GM12875 (cell line): ENCODE data around the gene MAMDC2.

Experiments used
- H3K4me3 ChIP-seq: one replicate; pipeline ENCODE4 v1.5.1; 2011; ENCODE audit warnings: low read depth, low read length, control low read depth
- CTCF ChIP-seq: IDR thresholded peaks from 2 replicates; pipeline ENCODE4 v1.5.1; 2011; ENCODE audit warnings: low read depth, mild to moderate bottlenecking, control low read depth, inconsistent platforms, low read length, moderate library complexity, borderline replicate concordance; ENCODE audit not compliant: insufficient read depth

The MAMDC2 gene

GRCh38 chr9:70130266-70130665 is 86.6 kb downstream of the MAMDC2 start:
- TF ChIP-seq CTCF: no peak
- H3K4me3 ChIP-seq: no peak overlapping the region

- no peak for TF ChIP-seq CTCF
- H3K4me3 ChIP-seq: no peak overlapping the region
These were observed 87.6 kb downstream of the MAMDC2 start for GRCh38 chr9:70131296-70131695.

GRCh38 chr9:70133253-70134208 is 89.9 kb downstream of the MAMDC2 start:
- TF ChIP-seq CTCF: no peak
- H3K4me3 ChIP-seq: no peak overlapping the region

- no peak for TF ChIP-seq CTCF
These were observed 90.7 kb downstream of the MAMDC2 start for GRCh38 chr9:70134360-70134759.

GRCh38 chr9:70135176-70135575 is 91.5 kb downstream of the MAMDC2 start:
- H3K4me3 ChIP-seq: no peak overlapping the region
- TF ChIP-seq CTCF: no peak

More at GRCh38 chr9:70134360-70134759, 90.7 kb downstream of the MAMDC2 start:
- H3K4me3 ChIP-seq: no peak overlapping the region

- no peak for TF ChIP-seq CTCF
- H3K4me3 ChIP-seq: no peak overlapping the region
These were observed 93.0 kb downstream of the MAMDC2 start for GRCh38 chr9:70136632-70137031.

GRCh38 chr9:70137577-70137976 is 93.9 kb downstream of the MAMDC2 start:
- no peak overlapping the region for H3K4me3 ChIP-seq
- TF ChIP-seq CTCF: no peak
